Uterus (tissue), 2 donors: ENCODE measurements around the gene HLA-G.

ENCODE experiments used
- CTCF ChIP-seq, 4 experiments: fragments of 200-600 bp in 2 of 4; fragments of 450-650 bp in 2 of 4; sonication (generic) in 2 of 4; IDR thresholded peaks; one replicate each; pipeline ENCODE4 v1.5.1; 2016 to 2019; ENCODE audit warnings: antibody characterized with exemption in 4 of 4, mild to moderate bottlenecking in 2 of 4, moderate library complexity in 1 of 4
- POLR2A ChIP-seq, 2 donors: fragments of 450-650 bp; IDR thresholded peaks; one replicate each; pipeline ENCODE4 v1.6.1; 2016; ENCODE audit warnings: antibody characterized with exemption in 2 of 2, mild to moderate bottlenecking in 1 of 2, moderate library complexity in 1 of 2

- TF ChIP-seq CTCF (IDR thresholded peaks at IDR 0.05) (no peak), POLR2A (IDR thresholded peaks at IDR 0.05) (no peak)
These were observed 29.7 kb upstream of the HLA-G start for GRCh38 chr6:29797966-29798365.
